Measurements from ENCODE around the gene BEAN1.

Gene BEAN1

DNA sequence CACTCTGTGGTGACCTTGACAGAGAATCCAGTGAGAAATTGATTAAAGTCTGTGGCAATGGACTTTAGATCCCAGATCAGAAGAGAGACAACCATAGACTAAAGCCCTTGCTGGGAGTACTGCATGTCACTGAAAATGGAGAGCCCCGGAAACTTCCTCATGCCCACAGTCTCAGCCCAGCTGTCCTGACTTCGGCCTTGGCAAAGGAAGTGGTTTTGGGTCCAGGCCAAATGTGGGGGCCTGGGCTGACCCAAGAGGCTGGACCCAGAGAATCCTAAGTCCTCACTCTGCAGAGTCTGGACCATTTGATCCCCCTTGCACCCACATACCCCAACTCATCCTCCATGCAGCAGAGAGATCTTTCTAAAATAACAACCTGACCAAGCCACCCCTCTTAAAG, 4.7 kb upstream of the BEAN1 start:
- no peaks in the 10 kb centered on the region for H3K9me3 ChIP-seq (ENCODE audit: control insufficient read depth in 2 of 2, low read length in 2 of 2)
- H3K9ac ChIP-seq (ENCODE audit: low read length in 2 of 2): no peak overlapping the region
- H3K27ac ChIP-seq (ENCODE audit: low read length): no peak overlapping the region
- peaks cover 7% of the 10 kb centered on the region for H3K4me1 ChIP-seq (ENCODE audit: control insufficient read depth, insufficient read depth, low read length)
- H3K27me3 ChIP-seq (ENCODE audit: control insufficient read depth in 1 of 2, insufficient read depth in 2 of 2, low read length in 2 of 2): peaks cover 35 to 38% of the 10 kb centered on the region in 2 donors
- no peak overlapping the region for H3K4me3 ChIP-seq (ENCODE audit: low read length in 2 of 2)
- no peaks in the 10 kb centered on the region for H3K36me3 ChIP-seq (ENCODE audit: control insufficient read depth in 2 of 2, insufficient read depth in 2 of 2, low read length in 2 of 2)

DNA sequence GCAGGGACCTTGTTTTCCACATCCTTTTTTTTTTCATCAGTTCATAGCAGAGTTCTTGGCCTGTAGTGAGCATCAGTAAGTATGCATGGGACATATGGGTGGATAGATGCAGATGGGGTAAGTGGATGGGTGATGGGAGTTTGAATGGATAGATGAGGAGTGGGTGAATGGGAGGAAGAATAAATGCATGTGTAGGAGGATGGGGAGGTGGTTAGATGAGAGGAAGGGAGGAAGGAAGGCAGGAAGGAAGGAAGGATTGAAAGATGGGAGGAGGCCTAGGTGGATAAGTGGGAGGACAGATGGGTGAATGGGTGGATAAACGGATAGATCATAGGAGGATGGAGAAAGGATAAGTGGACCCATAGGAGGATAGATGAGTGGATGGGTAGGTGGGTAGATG, 3.9 kb upstream of the BEAN1 start:
- H3K4me1 ChIP-seq (ENCODE audit: control insufficient read depth, insufficient read depth, low read length): peaks cover 15% of the 10 kb centered on the region
- no peaks in the 10 kb centered on the region for H3K9me3 ChIP-seq (ENCODE audit: control insufficient read depth in 2 of 2, low read length in 2 of 2)
- peaks cover 41 to 43% of the 10 kb centered on the region in 2 donors for H3K27me3 ChIP-seq (ENCODE audit: control insufficient read depth in 1 of 2, insufficient read depth in 2 of 2, low read length in 2 of 2)
- H3K9ac ChIP-seq (ENCODE audit: low read length in 2 of 2): no peak overlapping the region
- no peaks in the 10 kb centered on the region for H3K36me3 ChIP-seq (ENCODE audit: control insufficient read depth in 2 of 2, insufficient read depth in 2 of 2, low read length in 2 of 2)
- H3K27ac ChIP-seq (ENCODE audit: low read length): no peak overlapping the region
- no peak overlapping the region for H3K4me3 ChIP-seq (ENCODE audit: low read length in 2 of 2)

DNA sequence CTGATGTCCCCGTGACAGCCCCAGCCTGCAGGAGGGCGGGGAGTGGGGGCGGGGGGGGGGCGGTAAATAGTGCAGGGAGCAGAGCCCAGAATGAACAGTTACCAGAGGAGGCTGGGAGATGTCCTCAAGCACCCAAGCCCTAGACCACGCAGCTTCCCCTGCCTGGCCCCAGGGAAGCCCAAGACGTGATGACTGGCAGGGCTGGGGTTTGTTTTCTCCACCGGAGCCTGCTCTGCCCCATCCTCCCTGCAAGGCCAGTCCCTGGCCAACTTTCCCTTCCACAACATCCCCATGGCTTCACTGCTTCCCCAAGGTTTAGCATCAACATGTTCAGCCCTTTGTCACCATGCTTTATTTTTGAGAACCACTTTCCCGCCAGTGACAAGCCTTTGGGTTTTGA, 1.4 kb upstream of the BEAN1 start:
- Histone ChIP-seq H3K4me3 (ENCODE audit: low read length in 2 of 2) (no peak overlapping the region), H3K9ac (ENCODE audit: low read length in 2 of 2) (no peak overlapping the region), H3K27ac (ENCODE audit: low read length) (no peak overlapping the region), H3K27me3 (ENCODE audit: control insufficient read depth in 1 of 2, insufficient read depth in 2 of 2, low read length in 2 of 2) (peaks cover 51% of the 10 kb centered on the region in 2 donors), H3K36me3 (ENCODE audit: control insufficient read depth in 2 of 2, insufficient read depth in 2 of 2, low read length in 2 of 2) (no peaks in the 10 kb centered on the region), H3K9me3 (ENCODE audit: control insufficient read depth in 2 of 2, low read length in 2 of 2) (no peaks in the 10 kb centered on the region), H3K4me1 (ENCODE audit: control insufficient read depth, insufficient read depth, low read length) (peaks cover 17% of the 10 kb centered on the region)

DNA sequence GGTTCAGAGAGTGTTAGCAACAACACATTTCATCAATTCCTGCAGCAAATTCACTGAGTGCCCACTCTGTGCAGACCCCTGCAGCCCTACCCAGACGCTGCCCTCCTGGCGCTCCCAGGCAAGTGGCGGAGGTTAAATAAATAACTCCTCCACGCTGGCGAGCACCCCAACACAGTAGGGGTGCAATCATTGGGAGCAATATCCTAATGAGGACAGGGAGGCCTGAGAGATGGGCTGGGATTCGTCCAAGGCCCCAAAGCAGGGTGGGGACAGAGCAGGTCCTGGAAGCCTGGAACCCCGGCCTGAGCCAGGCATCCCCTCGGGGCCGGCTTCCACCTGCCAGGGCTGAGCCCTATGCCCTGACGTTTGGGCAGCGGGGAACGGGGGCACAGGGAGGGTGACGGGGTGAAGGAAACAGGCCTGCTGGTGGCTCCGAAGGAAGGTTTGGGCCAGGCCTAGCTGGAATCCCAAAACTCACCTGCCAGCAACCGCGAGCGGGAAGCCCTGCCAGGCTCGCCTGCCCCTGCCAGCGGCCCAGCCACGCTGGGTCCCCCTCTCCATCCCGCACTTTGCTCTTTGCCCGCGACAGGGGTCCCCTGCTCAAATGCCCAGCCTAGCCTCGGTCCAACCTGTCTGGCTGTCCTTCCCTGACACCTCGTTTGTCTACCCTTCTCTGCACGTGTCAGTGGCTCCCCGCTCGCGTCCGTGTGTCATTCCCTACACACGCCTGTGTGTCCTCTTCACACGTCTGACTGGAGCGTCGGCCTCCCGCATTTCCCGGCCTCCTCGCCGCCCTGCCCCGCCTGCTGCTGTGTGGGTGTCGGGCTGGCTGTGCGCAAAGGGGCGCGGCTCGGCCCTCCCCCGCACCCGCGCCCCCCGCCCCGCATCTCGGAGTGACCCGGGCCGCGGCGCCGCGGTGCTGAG, 721 bp upstream of the BEAN1 start:
- H3K36me3 ChIP-seq (ENCODE audit: control insufficient read depth in 2 of 2, insufficient read depth in 2 of 2, low read length in 2 of 2): no peaks in the 10 kb centered on the region
- H3K27me3 ChIP-seq (ENCODE audit: control insufficient read depth in 1 of 2, insufficient read depth in 2 of 2, low read length in 2 of 2): peaks cover 51% of the 10 kb centered on the region in 2 donors
- H3K4me1 ChIP-seq (ENCODE audit: control insufficient read depth, insufficient read depth, low read length): peaks cover 17% of the 10 kb centered on the region
- peak overlapping the region; percentile 41 to 60 for H3K4me3 ChIP-seq (ENCODE audit: low read length in 2 of 2)
- no peak overlapping the region for H3K27ac ChIP-seq (ENCODE audit: low read length)
- H3K9ac ChIP-seq (ENCODE audit: low read length in 2 of 2): no peak overlapping the region
- no peaks in the 10 kb centered on the region for H3K9me3 ChIP-seq (ENCODE audit: control insufficient read depth in 2 of 2, low read length in 2 of 2)

DNA sequence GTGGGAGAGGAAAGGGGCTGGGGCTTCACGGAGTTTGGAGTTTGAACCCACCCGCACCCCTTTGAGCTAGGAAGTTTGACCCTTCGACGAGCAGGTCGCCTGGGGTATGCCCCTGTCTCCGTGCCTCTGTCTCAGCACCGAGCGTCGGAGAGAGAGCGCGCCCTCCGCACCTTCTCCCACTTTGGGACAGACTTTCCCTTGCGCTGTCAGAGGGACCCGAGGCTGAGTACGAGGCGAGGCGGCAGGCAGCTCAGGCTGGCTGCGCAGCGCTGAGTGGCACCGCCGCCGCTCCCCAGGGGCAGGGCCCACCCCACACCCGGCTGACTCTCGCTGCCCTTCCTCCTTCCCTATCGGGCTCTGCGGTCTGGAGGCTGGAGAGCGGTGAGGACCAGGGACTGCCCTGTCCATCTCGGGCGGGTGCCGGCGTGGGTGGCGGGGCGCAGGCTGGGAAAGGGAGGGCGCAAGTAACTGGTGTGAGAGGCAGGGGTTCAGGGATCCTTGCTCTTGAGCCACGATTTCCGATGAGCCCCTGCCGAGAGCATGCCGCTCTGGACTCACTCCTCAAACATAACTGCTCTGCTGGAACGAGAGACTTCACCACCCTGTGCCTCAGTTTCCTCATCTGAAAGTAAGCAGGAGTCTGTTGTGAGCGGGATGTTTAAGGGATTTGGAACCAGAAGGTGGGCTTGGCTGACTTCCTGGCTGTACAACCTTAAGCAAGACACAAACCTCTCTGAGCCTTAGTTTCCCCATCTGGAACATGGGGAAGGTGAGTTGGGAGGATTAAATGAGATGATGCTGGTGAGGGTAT, 981 bp downstream of the BEAN1 start:
- Histone ChIP-seq H3K9ac (ENCODE audit: low read length in 2 of 2) (no peak overlapping the region), H3K27me3 (ENCODE audit: control insufficient read depth in 1 of 2, insufficient read depth in 2 of 2, low read length in 2 of 2) (peaks cover 50 to 57% of the 10 kb centered on the region in 2 donors), H3K4me3 (ENCODE audit: low read length in 2 of 2) (peak overlapping the region in 1 of 2 donors; percentile 64), H3K4me1 (ENCODE audit: control insufficient read depth, insufficient read depth, low read length) (peaks cover 17% of the 10 kb centered on the region), H3K27ac (ENCODE audit: low read length) (no peak overlapping the region), H3K36me3 (ENCODE audit: control insufficient read depth in 2 of 2, insufficient read depth in 2 of 2, low read length in 2 of 2) (no peaks in the 10 kb centered on the region), H3K9me3 (ENCODE audit: control insufficient read depth in 2 of 2, low read length in 2 of 2) (no peaks in the 10 kb centered on the region)

DNA sequence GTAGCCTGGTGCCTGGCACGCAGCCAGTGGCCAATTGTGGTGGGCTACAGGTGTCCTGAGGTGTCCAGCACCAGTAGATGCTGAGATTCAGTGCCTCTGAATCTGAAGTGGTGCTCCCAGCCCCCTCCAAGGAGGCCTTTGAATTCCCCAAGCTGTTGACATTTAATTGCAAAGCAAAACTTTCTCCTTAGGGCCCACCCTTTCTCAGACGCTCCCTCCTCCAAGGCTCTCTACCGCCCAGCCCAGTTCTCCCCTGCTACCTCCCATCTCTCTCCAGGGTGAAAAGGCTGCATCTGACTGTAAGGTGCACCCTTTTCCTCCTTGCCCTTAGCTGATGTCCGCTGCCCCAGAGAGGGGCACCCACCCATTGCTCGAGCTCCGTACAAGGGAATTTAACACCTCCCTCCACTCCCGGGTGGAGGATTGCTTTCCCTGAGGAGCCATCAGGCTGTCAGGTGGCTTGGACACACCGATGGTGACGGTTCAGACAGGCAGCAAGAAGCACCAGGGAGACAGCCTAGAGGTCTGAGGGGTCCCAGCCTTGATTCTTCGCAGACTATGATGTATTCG, 1.7 kb downstream of the BEAN1 start:
- H3K4me1 ChIP-seq (ENCODE audit: control insufficient read depth, insufficient read depth, low read length): peaks cover 17% of the 10 kb centered on the region
- H3K9ac ChIP-seq (ENCODE audit: low read length in 2 of 2): no peak overlapping the region
- peaks cover 51 to 52% of the 10 kb centered on the region in 2 donors for H3K27me3 ChIP-seq (ENCODE audit: control insufficient read depth in 1 of 2, insufficient read depth in 2 of 2, low read length in 2 of 2)
- no peaks in the 10 kb centered on the region for H3K9me3 ChIP-seq (ENCODE audit: control insufficient read depth in 2 of 2, low read length in 2 of 2)
- H3K27ac ChIP-seq (ENCODE audit: low read length): no peak overlapping the region
- no peaks in the 10 kb centered on the region for H3K36me3 ChIP-seq (ENCODE audit: control insufficient read depth in 2 of 2, insufficient read depth in 2 of 2, low read length in 2 of 2)
- H3K4me3 ChIP-seq (ENCODE audit: low read length in 2 of 2): no peak overlapping the region

DNA sequence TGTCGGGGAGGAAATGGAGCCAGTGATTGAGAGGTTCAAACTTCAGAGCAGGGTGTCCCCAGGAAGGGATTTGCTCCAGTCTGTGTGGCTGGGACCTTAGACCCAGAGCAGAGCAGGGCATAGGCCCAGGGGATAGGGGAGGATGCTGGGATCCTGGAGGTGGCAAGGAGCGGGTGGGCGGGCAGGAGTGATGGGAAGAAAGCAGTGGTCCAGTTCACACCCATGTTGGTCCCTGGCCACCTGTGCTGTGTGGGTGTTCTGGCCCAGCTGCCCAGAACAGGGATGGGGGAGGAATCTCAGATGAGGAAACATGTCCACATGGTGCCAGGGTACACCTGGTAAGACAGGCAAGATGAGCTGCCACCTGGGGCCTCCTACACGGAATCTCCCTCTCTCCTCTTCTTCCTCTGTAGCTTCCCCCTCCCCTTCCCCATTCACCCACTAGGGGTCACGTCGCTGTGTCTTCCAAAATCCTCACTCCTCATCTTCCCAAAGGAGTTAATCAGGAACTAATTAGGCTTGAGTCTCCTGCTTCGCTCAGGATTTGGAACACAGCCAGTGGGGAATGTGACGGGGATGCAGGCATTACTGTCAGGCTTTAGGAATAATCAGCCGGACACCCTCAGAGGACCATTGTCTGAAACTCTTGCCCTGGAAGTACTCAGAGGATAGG, 2.3 kb downstream of the BEAN1 start:
- no peak overlapping the region for H3K4me3 ChIP-seq (ENCODE audit: low read length in 2 of 2)
- no peak overlapping the region for H3K9ac ChIP-seq (ENCODE audit: low read length in 2 of 2)
- H3K27ac ChIP-seq (ENCODE audit: low read length): no peak overlapping the region
- H3K36me3 ChIP-seq (ENCODE audit: control insufficient read depth in 2 of 2, insufficient read depth in 2 of 2, low read length in 2 of 2): no peaks in the 10 kb centered on the region
- no peaks in the 10 kb centered on the region for H3K9me3 ChIP-seq (ENCODE audit: control insufficient read depth in 2 of 2, low read length in 2 of 2)
- peaks cover 45 to 48% of the 10 kb centered on the region in 2 donors for H3K27me3 ChIP-seq (ENCODE audit: control insufficient read depth in 1 of 2, insufficient read depth in 2 of 2, low read length in 2 of 2)
- peaks cover 17% of the 10 kb centered on the region for H3K4me1 ChIP-seq (ENCODE audit: control insufficient read depth, insufficient read depth, low read length)

DNA sequence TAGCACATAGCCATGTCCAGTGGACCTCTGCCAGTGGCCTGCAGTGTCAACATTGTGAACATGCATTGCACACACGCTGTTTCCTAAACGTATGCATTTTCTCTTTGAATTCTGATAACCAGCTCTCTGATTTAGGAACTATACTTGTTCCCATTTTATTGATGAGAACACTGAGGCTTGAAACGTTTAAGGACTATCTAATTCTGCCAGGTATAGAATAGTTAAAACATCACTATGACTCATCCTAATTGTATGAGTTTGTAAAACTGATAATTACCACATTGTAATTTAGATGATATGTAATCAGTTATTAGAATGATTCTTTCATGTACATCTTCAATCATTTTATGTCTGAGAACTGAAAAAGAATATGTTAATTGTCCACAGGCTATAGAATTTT, 3.1 kb downstream of the BEAN1 start:
- Histone ChIP-seq H3K4me3 (ENCODE audit: low read length in 2 of 2) (no peak overlapping the region), H3K27ac (ENCODE audit: low read length) (no peak overlapping the region), H3K27me3 (ENCODE audit: control insufficient read depth in 1 of 2, insufficient read depth in 2 of 2, low read length in 2 of 2) (peaks cover 38 to 41% of the 10 kb centered on the region in 2 donors), H3K36me3 (ENCODE audit: control insufficient read depth in 2 of 2, insufficient read depth in 2 of 2, low read length in 2 of 2) (no peaks in the 10 kb centered on the region), H3K4me1 (ENCODE audit: control insufficient read depth, insufficient read depth, low read length) (peaks cover 17% of the 10 kb centered on the region), H3K9ac (ENCODE audit: low read length in 2 of 2) (no peak overlapping the region), H3K9me3 (ENCODE audit: control insufficient read depth in 2 of 2, low read length in 2 of 2) (no peaks in the 10 kb centered on the region)

DNA sequence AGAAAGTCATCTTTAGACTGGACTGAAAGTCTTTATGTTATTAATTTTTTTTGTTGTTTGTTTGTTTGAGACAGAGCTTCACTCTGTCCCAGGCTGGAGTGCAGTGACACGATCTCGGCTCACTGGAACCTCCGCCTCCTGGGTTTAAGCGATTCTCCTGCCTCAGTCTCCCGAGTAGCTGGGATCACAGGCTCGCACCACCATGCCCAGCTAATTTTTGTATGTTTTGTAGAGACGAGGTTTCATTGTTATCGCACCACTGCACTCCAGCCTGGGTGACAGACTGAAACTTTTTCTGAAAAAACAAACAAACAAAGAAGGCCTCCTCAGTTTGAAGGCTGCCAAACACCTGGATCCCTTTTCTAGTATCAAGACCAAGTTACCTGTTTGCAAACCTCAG, 4.7 kb downstream of the BEAN1 start:
- Histone ChIP-seq H3K9ac (ENCODE audit: low read length in 2 of 2) (no peak overlapping the region), H3K4me1 (ENCODE audit: control insufficient read depth, insufficient read depth, low read length) (peaks cover 10% of the 10 kb centered on the region), H3K9me3 (ENCODE audit: control insufficient read depth in 2 of 2, low read length in 2 of 2) (no peaks in the 10 kb centered on the region), H3K27me3 (ENCODE audit: control insufficient read depth in 1 of 2, insufficient read depth in 2 of 2, low read length in 2 of 2) (peaks cover 24 to 28% of the 10 kb centered on the region in 2 donors), H3K36me3 (ENCODE audit: control insufficient read depth in 2 of 2, insufficient read depth in 2 of 2, low read length in 2 of 2) (no peaks in the 10 kb centered on the region), H3K4me3 (ENCODE audit: low read length in 2 of 2) (no peak overlapping the region), H3K27ac (ENCODE audit: low read length) (no peak overlapping the region)

DNA sequence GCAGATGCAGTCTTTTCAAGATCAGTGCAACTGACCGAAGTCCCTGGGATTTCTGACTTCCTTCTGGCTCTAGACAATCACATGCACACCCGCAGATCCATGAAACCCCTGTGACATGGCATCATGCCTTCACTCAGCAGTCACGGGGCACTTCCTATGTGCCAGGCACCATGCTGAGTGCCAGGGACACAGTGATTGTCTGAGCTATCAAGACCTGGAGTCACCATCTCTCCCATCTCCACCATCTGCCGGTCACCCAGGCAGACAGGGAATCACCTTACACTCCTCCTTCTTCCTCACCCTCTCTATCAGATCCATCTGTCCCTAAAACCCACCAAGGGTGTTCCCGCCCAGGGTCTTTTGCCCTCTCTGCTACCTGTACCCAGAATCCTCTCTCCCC, 5.3 kb downstream of the BEAN1 start:
- Histone ChIP-seq H3K4me1 (ENCODE audit: control insufficient read depth, insufficient read depth, low read length) (peaks cover 10% of the 10 kb centered on the region), H3K27me3 (ENCODE audit: control insufficient read depth in 1 of 2, insufficient read depth in 2 of 2, low read length in 2 of 2) (peaks cover 23 to 28% of the 10 kb centered on the region in 2 donors), H3K36me3 (ENCODE audit: control insufficient read depth in 2 of 2, insufficient read depth in 2 of 2, low read length in 2 of 2) (no peaks in the 10 kb centered on the region), H3K27ac (ENCODE audit: low read length) (no peak overlapping the region), H3K9me3 (ENCODE audit: control insufficient read depth in 2 of 2, low read length in 2 of 2) (no peaks in the 10 kb centered on the region), H3K4me3 (ENCODE audit: low read length in 2 of 2) (no peak overlapping the region), H3K9ac (ENCODE audit: low read length in 2 of 2) (no peak overlapping the region)
